ENCODE data around the gene RCAN1. TPM values are rescaled to one million over a fixed set of nuclear protein-coding genes. Genes with fewer than 3 reads are reported as not detected.

Gene RCAN1
- polyA plus RNA-seq, 3 donors = 5.2 to 17.5 (median 15.1) TPM

DNA sequence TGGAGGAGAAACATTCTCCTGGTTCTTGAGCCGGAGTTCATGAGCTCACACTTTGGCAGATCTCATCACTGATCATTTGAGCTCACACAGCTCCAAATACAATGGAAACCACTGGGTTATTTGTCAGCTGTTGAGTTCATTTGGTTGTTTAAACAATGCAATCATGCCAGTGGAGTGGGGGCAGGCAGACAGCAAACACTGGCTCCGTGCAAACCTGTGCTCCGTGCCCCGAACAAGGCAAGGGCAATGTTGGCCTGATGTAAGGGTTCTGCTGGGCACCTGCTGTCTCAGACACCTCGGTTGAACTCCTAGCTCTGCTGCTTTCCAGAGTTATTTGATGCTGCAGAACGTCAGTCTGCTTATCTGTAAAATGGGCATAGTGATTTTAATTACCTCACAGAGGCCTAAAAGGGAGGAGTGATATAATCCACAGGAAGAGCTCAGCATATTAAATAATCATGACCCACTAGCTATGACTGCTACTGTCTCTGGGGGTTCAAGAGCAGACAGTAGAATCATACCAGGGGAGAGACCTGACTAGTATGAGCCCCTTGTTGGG is 33.9 kb upstream of the RCAN1 start:
- no peaks in the 10 kb centered on the region for H3K4me1 Mint-ChIP-seq
- H3K9ac ChIP-seq (ENCODE audit: insufficient read depth, low read length, poor library complexity, severe bottlenecking) = no peak overlapping the region
- no peak overlapping the region for H3K27ac ChIP-seq (ENCODE audit: low read depth in 1 of 2, low read length in 2 of 2)
- H3K27me3 Mint-ChIP-seq (ENCODE audit: low read depth in 3 of 3) = peaks cover 2 to 10% (median 10%) of the 10 kb centered on the region in 3 donors
- no peaks in the 10 kb centered on the region for H3K36me3 ChIP-seq (replicated peaks in 1 of 2; ENCODE audit: control insufficient read depth in 1 of 2, insufficient read depth in 2 of 2, low read length in 2 of 2)
- no peak overlapping the region for H3K4me3 Mint-ChIP-seq
- H3K79me2 ChIP-seq (ENCODE audit: insufficient read depth, low read length) = no peaks in the 10 kb centered on the region
- no peak overlapping the region for H3K27ac Mint-ChIP-seq
- H3K36me3 Mint-ChIP-seq = no peaks in the 10 kb centered on the region
- WGBS (ENCODE audit: insufficient coverage) = 98% methylated on average over 3 of the region's 6 CpGs
- intact Hi-C loops (cut with micrococcal nuclease) = no loop called here
- no peak overlapping the region for H2AFZ ChIP-seq (ENCODE audit: insufficient read depth, low read depth, low read length, poor library complexity, severe bottlenecking)
- no peaks in the 10 kb centered on the region for H3K27me3 ChIP-seq (ENCODE audit: control insufficient read depth in 2 of 2, insufficient read depth in 2 of 2, low read length in 2 of 2)
- H3K9me3 ChIP-seq (replicated peaks in 1 of 2; ENCODE audit: control insufficient read depth in 1 of 2, insufficient read depth in 1 of 2, low read length in 2 of 2) = peaks cover 0 to 9% of the 10 kb centered on the region in 2 donors
- H3K4me2 ChIP-seq (replicated peaks; ENCODE audit: extremely low read depth, low read length, poor library complexity, severe bottlenecking) = no peak overlapping the region
- H3K9me3 Mint-ChIP-seq = peaks cover 0 to 17% (median 5%) of the 10 kb centered on the region in 7 donors
- no peak for DNase-seq
- no peaks in the 10 kb centered on the region for H4K20me1 ChIP-seq (ENCODE audit: insufficient read depth, low read length)
- no peak overlapping the region for H3K4me3 ChIP-seq (replicated peaks in 1 of 3; ENCODE audit: low read depth in 2 of 3, low read length in 3 of 3)
- no peaks in the 10 kb centered on the region for H3K4me1 ChIP-seq (ENCODE audit: control insufficient read depth in 1 of 2, insufficient read depth in 2 of 2, low read length in 2 of 2)
- TF ChIP-seq, protein P1, sequence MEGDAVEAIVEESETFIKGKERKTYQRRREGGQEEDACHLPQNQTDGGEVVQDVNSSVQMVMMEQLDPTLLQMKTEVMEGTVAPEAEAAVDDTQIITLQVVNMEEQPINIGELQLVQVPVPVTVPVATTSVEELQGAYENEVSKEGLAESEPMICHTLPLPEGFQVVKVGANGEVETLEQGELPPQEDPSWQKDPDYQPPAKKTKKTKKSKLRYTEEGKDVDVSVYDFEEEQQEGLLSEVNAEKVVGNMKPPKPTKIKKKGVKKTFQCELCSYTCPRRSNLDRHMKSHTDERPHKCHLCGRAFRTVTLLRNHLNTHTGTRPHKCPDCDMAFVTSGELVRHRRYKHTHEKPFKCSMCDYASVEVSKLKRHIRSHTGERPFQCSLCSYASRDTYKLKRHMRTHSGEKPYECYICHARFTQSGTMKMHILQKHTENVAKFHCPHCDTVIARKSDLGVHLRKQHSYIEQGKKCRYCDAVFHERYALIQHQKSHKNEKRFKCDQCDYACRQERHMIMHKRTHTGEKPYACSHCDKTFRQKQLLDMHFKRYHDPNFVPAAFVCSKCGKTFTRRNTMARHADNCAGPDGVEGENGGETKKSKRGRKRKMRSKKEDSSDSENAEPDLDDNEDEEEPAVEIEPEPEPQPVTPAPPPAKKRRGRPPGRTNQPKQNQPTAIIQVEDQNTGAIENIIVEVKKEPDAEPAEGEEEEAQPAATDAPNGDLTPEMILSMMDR (IDR thresholded peaks at IDR 0.05) = no peak

DNA sequence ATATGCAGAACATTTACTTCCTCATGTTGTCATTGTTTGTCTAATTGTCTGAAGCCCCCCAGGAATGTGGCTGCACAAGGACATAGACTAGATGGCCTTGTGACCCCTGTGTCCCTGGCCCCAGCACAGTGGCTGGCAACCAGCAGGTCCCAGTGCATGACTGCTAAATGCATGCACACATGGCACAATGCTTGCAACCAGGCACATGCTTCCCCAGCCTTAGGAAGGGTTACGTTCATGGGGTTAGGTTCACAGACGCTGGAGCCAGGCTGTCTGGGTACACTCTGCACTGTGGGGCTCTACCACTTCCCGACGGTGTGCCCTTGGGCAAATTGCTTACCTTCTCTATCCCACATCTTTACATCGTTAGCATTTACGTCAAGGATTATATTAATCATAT is 32.6 kb upstream of the RCAN1 start:
- Mint-ChIP-seq H3K4me3 (no peak overlapping the region), H3K36me3 (no peaks in the 10 kb centered on the region), H3K27me3 (ENCODE audit: low read depth in 3 of 3) (peaks cover 2 to 10% (median 7%) of the 10 kb centered on the region in 3 donors), H3K4me1 (no peaks in the 10 kb centered on the region), H3K9me3 (peaks cover 0 to 9% (median 2%) of the 10 kb centered on the region in 7 donors), H3K27ac (no peak overlapping the region)
- intact Hi-C loops (cut with micrococcal nuclease) = no loop called here
- Histone ChIP-seq H3K36me3 (replicated peaks in 1 of 2; ENCODE audit: control insufficient read depth in 1 of 2, insufficient read depth in 2 of 2, low read length in 2 of 2) (no peaks in the 10 kb centered on the region), H3K9ac (ENCODE audit: insufficient read depth, low read length, poor library complexity, severe bottlenecking) (no peak overlapping the region), H4K20me1 (ENCODE audit: insufficient read depth, low read length) (no peaks in the 10 kb centered on the region), H3K27ac (ENCODE audit: low read depth in 1 of 2, low read length in 2 of 2) (no peak overlapping the region), H3K4me2 (replicated peaks; ENCODE audit: extremely low read depth, low read length, poor library complexity, severe bottlenecking) (no peak overlapping the region), H2AFZ (ENCODE audit: insufficient read depth, low read depth, low read length, poor library complexity, severe bottlenecking) (no peak overlapping the region), H3K79me2 (ENCODE audit: insufficient read depth, low read length) (no peaks in the 10 kb centered on the region), H3K27me3 (ENCODE audit: control insufficient read depth in 2 of 2, insufficient read depth in 2 of 2, low read length in 2 of 2) (no peaks in the 10 kb centered on the region), H3K4me1 (ENCODE audit: control insufficient read depth in 1 of 2, insufficient read depth in 2 of 2, low read length in 2 of 2) (no peaks in the 10 kb centered on the region), H3K4me3 (replicated peaks in 1 of 3; ENCODE audit: low read depth in 2 of 3, low read length in 3 of 3) (no peak overlapping the region), H3K9me3 (replicated peaks in 1 of 2; ENCODE audit: control insufficient read depth in 1 of 2, insufficient read depth in 1 of 2, low read length in 2 of 2) (peaks cover 0 to 5% of the 10 kb centered on the region in 2 donors)
- TF ChIP-seq, protein P1 (IDR thresholded peaks at IDR 0.05) = no peak
- no peak for DNase-seq
- WGBS (ENCODE audit: insufficient coverage) = 93% methylated on average over 2 of the region's 6 CpGs
